Activated T-cell treated with anti-CD3 and anti-CD28 coated beads, Interleukin-2, amount 50 U/mL, for 24 hours (primary cell): ENCODE data around the gene CEP72.
"Not testable (repeated sequence)": the region's sequence is repeated elsewhere in the genome, so short reads cannot be mapped to it uniquely, and the experiment has no call there.

Experiments used
- DNase-seq: peaks from one replicate; pipeline ENCODE4 v3.0.0-alpha.2; 2020
- H3K27ac Mint-ChIP-seq: 2 replicates; pipeline ENCODE4 v1.8.0; 2020; ENCODE audit warnings: mild to moderate bottlenecking, mixed read lengths
- H3K27me3 Mint-ChIP-seq: 2 replicates; pipeline ENCODE4 v1.8.0; 2020; ENCODE audit warnings: mixed read lengths
- H3K36me3 Mint-ChIP-seq: 2 replicates; pipeline ENCODE4 v1.8.0; 2020; ENCODE audit warnings: low read depth, mixed read lengths
- H3K4me1 Mint-ChIP-seq: 2 replicates; pipeline ENCODE4 v1.8.0; 2020; ENCODE audit warnings: low read depth, mixed read lengths
- H3K4me3 Mint-ChIP-seq: 2 replicates; pipeline ENCODE4 v1.8.0; 2020; ENCODE audit warnings: mild to moderate bottlenecking, moderate library complexity, mixed read lengths
- H3K9me3 Mint-ChIP-seq: 2 replicates; pipeline ENCODE4 v1.8.0; 2020; ENCODE audit warnings: mixed read lengths

Gene CEP72

GRCh38 chr5:598564-598890 lies 13.6 kb upstream of the CEP72 start:
- H3K27me3 Mint-ChIP-seq: peaks cover 47% of the 10 kb centered on the region
- no peak overlapping the region for H3K4me3 Mint-ChIP-seq
- no peaks in the 10 kb centered on the region for H3K36me3 Mint-ChIP-seq
- no peak overlapping the region for H3K27ac Mint-ChIP-seq
- peaks cover 3% of the 10 kb centered on the region for H3K4me1 Mint-ChIP-seq
- H3K9me3 Mint-ChIP-seq: no peaks in the 10 kb centered on the region
- peak; percentile 22 for DNase-seq

GRCh38 chr5:600886-601541 lies 11.1 kb upstream of the CEP72 start:
- Mint-ChIP-seq H3K36me3 (no peaks in the 10 kb centered on the region), H3K27me3 (peaks cover 40% of the 10 kb centered on the region), H3K27ac (no peak overlapping the region), H3K4me1 (peaks cover 3% of the 10 kb centered on the region), H3K9me3 (no peaks in the 10 kb centered on the region), H3K4me3 (no peak overlapping the region)
- peak; percentile 8 for DNase-seq

- Mint-ChIP-seq H3K4me1 (peaks cover 3% of the 10 kb centered on the region), H3K27ac (no peak overlapping the region)
- peak; percentile 18 for DNase-seq
Observed at GRCh38 chr5:601771-602465, 10.2 kb upstream of the CEP72 start.

GRCh38 chr5:602466-603035 lies 9.6 kb upstream of the CEP72 start:
- DNase-seq: peak; percentile 5
- Mint-ChIP-seq H3K36me3 (no peaks in the 10 kb centered on the region), H3K27me3 (peaks cover 46% of the 10 kb centered on the region), H3K4me3 (no peak overlapping the region), H3K27ac (no peak overlapping the region), H3K4me1 (peaks cover 6% of the 10 kb centered on the region), H3K9me3 (no peaks in the 10 kb centered on the region)

More at GRCh38 chr5:601771-602465, 10.2 kb upstream of the CEP72 start:
- Mint-ChIP-seq H3K36me3 (no peaks in the 10 kb centered on the region), H3K9me3 (no peaks in the 10 kb centered on the region), H3K4me3 (no peak overlapping the region), H3K27me3 (peaks cover 39% of the 10 kb centered on the region)

GRCh38 chr5:603081-603998 lies 8.8 kb upstream of the CEP72 start:
- Mint-ChIP-seq H3K4me1 (peaks cover 9% of the 10 kb centered on the region), H3K27ac (no peak overlapping the region), H3K9me3 (no peaks in the 10 kb centered on the region), H3K4me3 (no peak overlapping the region), H3K36me3 (no peaks in the 10 kb centered on the region), H3K27me3 (peaks cover 47% of the 10 kb centered on the region)
- DNase-seq: peak; percentile 9

- H3K27me3 Mint-ChIP-seq: peaks cover 40% of the 10 kb centered on the region
- no peaks in the 10 kb centered on the region for H3K36me3 Mint-ChIP-seq
- H3K27ac Mint-ChIP-seq: no peak overlapping the region
Observed at GRCh38 chr5:604391-604831, 7.7 kb upstream of the CEP72 start.

GRCh38 chr5:605090-605489 lies 7.0 kb upstream of the CEP72 start:
- not testable (repeated sequence) for DNase-seq, H3K9me3 Mint-ChIP-seq, H3K4me1 Mint-ChIP-seq, H3K4me3 Mint-ChIP-seq, H3K36me3 Mint-ChIP-seq, H3K27ac Mint-ChIP-seq
- H3K27me3 Mint-ChIP-seq: peaks cover 40% of the 10 kb centered on the region

More at GRCh38 chr5:604391-604831, 7.7 kb upstream of the CEP72 start:
- H3K4me1 Mint-ChIP-seq: peaks cover 7% of the 10 kb centered on the region
- H3K4me3 Mint-ChIP-seq: no peak overlapping the region
- H3K9me3 Mint-ChIP-seq: no peaks in the 10 kb centered on the region
- no peak for DNase-seq

GRCh38 chr5:606061-606460 lies 6.1 kb upstream of the CEP72 start:
- H3K4me1 Mint-ChIP-seq: peaks cover 14% of the 10 kb centered on the region
- no peaks in the 10 kb centered on the region for H3K36me3 Mint-ChIP-seq
- peaks cover 35% of the 10 kb centered on the region for H3K27me3 Mint-ChIP-seq
- DNase-seq: peak; percentile 24
- no peaks in the 10 kb centered on the region for H3K9me3 Mint-ChIP-seq
- H3K27ac Mint-ChIP-seq: no peak overlapping the region
- H3K4me3 Mint-ChIP-seq: no peak overlapping the region

- no peak overlapping the region for H3K4me3 Mint-ChIP-seq
- H3K27ac Mint-ChIP-seq: no peak overlapping the region
- no peaks in the 10 kb centered on the region for H3K9me3 Mint-ChIP-seq
- H3K27me3 Mint-ChIP-seq: peaks cover 35% of the 10 kb centered on the region
- DNase-seq: peak; percentile 19
- no peaks in the 10 kb centered on the region for H3K36me3 Mint-ChIP-seq
- peaks cover 19% of the 10 kb centered on the region for H3K4me1 Mint-ChIP-seq
Observed at GRCh38 chr5:606526-607399, 5.4 kb upstream of the CEP72 start.

- peaks cover 3% of the 10 kb centered on the region for H3K36me3 Mint-ChIP-seq
- no peak overlapping the region for H3K4me3 Mint-ChIP-seq
- H3K27me3 Mint-ChIP-seq: peaks cover 29% of the 10 kb centered on the region
- no peaks in the 10 kb centered on the region for H3K9me3 Mint-ChIP-seq
- DNase-seq: peak; percentile 26
- no peak overlapping the region for H3K27ac Mint-ChIP-seq
- peaks cover 21% of the 10 kb centered on the region for H3K4me1 Mint-ChIP-seq
Observed at GRCh38 chr5:607541-608428, 4.4 kb upstream of the CEP72 start.

- Mint-ChIP-seq H3K4me3 (no peak overlapping the region), H3K9me3 (no peaks in the 10 kb centered on the region), H3K27ac (no peak overlapping the region), H3K4me1 (peaks cover 29% of the 10 kb centered on the region), H3K27me3 (peaks cover 24% of the 10 kb centered on the region), H3K36me3 (peaks cover 7% of the 10 kb centered on the region)
- DNase-seq: no peak
Observed at GRCh38 chr5:608429-609370, 3.4 kb upstream of the CEP72 start.

GRCh38 chr5:609506-609905 lies 2.6 kb upstream of the CEP72 start:
- peaks cover 12% of the 10 kb centered on the region for H3K36me3 Mint-ChIP-seq
- H3K4me3 Mint-ChIP-seq: no peak overlapping the region
- peak; percentile 22 for DNase-seq
- H3K27me3 Mint-ChIP-seq: peaks cover 19% of the 10 kb centered on the region
- H3K4me1 Mint-ChIP-seq: peaks cover 37% of the 10 kb centered on the region
- no peak overlapping the region for H3K27ac Mint-ChIP-seq
- no peaks in the 10 kb centered on the region for H3K9me3 Mint-ChIP-seq
